DMS53 (cell line): ENCODE measurements around the gene SORL1.
"Not testable (repeated sequence)": the region's sequence is repeated elsewhere in the genome, so short reads cannot be mapped to it uniquely, and the experiment has no call there.

Experiments used
- DNase-seq: peaks from one replicate; lab custom pipeline; 2025; lab: John Stamatoyannopoulos, UW

Gene SORL1

DNA sequence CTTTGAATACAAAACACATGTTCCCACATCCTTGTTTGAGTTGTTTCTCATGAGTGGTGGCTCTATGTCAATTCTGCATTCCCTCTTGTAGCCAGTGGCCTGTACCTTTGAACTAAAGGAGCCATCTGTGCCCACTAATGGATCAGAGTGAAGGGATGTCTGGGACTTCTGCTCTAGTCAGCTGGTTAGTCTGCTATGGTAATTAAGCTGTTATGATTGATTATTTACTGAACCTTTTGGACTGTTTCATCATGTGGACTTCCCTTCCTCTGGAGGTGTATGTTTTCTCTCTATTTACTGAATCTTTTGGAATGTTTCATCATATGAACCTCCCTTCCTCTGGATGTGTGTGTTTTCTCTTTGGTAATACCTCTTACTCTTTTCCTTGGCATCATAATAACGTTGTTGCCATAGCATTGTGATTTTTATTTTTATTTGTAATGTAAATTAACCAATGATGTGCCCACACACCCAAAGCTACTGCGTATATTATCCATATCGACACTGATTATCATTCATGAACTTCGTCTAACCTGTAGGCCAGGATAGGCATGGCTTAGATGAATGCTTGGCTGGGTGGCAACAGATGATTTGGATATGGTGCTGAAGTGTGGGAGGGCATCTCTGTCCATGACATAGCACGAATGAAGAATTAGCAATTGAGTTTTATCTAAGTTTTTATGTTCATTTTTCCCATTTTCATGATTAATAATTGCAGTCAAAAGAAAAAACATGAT lies 113.0 kb downstream of the SORL1 start:
- peak; percentile 66 for DNase-seq

- no peak for DNase-seq
Observed at GRCh38 chr11:121566279-121567168, 114.4 kb downstream of the SORL1 start.

DNA sequence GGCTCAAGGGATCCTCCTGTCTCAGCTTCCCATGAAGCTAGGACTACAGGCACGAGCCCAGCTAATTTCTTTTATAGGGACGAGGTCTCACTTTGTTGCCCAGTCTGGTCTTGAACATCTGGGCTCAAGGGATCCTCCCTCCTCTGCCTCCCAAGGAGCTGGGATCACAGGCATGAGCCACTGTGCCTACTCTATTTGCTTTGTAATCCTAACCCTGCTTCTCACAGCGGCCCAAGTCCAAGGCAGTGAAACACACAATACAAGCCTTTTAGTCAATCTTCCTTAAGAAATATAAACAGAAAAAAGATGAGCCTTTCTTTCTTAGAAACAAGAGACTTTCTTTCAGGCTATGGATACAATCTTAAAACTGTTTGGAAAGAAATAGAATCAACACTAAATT lies 115.9 kb downstream of the SORL1 start:
- DNase-seq = no peak

GRCh38 chr11:121569332-121570299 lies 117.5 kb downstream of the SORL1 start:
- DNase-seq = not testable (repeated sequence)

DNA sequence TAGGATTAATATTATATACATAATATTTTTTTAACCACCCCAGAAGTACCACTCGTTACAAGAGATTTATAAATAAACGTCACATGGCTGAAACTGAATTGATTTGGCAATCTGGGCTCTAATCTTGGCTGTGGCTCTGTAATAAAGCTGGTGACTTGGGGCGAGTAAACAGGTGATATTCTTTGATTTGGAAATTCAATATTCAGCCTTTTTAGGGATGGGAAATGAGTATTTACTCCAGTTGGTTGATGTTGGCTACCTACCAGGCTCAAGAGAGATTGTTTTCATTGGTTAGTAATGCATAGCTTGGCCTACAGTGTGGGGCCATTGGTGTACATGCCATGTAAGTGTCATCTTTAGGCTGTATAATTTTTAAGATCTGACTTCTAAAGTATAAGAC lies 118.3 kb downstream of the SORL1 start:
- DNase-seq = no peak

- no peak for DNase-seq
Observed at GRCh38 chr11:121571506-121571905, 119.4 kb downstream of the SORL1 start.

DNA sequence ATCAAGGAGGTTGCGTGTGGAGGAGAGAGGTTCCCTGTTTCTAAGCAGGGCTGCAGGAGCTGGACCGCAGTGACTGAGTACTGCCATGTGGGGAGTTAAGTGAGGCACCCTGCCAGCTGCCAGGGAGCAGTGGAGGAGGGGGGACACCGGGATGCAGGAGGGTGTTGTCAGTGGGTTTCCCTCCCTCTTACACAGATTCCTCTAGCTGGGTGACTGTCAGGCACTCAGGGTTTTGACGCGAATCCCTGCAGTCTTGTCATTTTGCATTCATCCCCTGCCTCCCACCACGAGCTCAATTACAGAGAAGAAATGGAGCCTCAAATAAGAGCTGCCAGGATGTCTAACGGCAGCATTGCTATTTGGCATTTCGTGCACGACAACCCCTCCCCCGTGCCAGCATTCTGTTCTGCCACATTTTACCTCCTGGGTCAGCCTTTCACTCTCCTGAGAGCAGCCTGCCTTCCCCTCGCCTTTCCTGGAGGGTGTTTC lies 120.5 kb downstream of the SORL1 start:
- DNase-seq = no peak

GRCh38 chr11:121574801-121575200 lies 122.7 kb downstream of the SORL1 start:
- no peak for DNase-seq

GRCh38 chr11:121575250-121575962 lies 123.3 kb downstream of the SORL1 start:
- no peak for DNase-seq

DNA sequence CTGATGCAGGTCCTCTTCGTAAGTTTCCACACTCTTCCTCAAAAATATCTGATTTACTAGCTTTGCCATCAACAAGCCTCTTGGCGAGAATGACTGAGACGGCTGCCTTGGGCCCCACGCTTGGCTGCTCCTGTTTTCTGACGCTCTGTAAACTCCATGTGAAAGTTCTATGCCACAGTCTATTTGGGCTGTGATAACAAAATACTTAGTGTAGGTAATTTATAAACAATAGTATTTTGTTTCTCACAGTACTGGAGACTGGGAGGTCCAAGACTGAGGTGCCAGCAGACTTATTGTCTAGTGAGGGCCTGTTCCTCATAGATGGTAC lies 123.8 kb downstream of the SORL1 start:
- no peak for DNase-seq

DNA sequence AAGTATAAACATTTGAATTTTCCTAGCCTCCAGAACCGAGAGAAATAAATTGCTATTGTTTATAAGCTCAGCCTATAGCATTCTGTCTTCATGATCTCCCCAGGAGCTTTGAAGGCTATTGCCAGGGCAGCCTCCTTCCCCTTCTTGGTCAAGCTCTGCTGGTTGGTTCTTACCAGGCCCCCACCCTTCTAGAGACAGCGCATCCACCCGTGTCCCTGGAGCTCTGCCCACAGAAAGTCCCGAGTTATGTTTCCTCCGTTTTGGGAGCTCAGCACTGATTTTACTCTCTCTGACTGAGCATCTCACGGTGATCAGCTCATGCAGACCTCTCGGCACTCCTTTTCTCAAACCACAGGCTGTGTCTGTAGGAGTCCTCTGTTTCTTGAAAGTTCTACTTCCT lies 124.4 kb downstream of the SORL1 start:
- no peak for DNase-seq

DNA sequence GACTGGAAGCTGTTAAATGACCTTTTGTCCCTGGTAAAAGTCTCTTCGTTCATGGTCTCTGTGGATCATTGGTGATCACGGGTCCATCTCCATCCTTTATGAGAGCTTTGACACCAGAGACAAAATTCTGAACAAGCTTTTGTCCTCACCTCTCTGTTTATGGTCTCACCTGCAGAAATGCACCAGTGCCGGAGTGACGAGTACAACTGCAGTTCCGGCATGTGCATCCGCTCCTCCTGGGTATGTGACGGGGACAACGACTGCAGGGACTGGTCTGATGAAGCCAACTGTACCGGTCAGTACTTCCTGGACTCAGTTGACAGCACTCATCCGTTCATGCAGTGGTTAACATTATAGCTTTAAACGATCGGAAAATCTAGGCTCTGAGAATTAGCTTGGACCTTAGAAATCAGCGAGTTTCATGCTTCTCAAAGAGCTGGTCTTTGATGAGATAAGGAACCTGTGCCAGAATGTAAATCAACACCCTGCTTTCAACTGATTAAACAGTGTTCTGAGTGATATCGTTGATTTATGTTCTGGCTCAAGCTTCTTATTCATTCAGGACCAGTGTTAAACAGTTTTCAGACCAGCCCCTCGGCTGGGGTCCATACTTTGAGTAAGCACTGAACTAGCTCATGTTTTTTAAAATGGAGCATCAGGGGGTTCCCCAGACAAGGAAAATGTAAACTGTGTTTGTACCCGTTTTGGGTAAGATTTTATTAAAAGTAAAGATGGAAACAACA lies 125.2 kb downstream of the SORL1 start:
- DNase-seq = no peak

DNA sequence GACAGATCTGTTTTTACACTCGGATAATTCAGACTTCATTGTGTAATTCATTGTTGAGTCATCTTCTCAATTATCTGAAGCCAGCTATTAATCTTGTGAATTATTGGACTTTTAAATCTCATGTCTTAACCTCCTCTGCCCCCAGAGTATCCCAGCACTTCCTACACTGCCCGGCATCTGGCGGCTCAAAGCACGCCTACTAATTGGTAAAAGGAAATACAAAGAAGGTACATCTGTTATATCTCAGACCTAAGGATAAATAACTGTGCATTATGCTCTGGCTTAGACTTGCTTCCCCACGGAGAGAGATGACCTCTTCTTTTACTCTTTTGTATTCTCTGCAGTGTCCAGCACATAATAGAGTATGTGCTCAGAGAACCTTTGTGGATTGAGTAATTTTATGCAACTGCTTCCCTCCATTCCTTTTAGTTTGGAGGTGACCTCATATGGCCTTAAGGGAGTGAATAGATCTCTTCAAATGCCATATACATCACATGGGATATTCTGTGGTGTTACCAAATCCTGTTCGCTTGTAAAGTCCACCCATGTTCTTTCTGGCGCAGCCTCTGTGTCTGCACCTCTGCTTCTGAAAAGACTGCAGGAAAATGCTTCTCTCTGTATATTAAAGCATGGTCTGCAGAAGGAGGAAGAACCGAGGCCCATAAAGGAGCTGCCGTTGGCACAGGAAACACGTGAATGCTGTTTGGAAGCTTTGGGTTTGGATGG lies 126.3 kb downstream of the SORL1 start:
- no peak for DNase-seq

GRCh38 chr11:121580154-121580553 lies 128.0 kb downstream of the SORL1 start:
- no peak for DNase-seq

DNA sequence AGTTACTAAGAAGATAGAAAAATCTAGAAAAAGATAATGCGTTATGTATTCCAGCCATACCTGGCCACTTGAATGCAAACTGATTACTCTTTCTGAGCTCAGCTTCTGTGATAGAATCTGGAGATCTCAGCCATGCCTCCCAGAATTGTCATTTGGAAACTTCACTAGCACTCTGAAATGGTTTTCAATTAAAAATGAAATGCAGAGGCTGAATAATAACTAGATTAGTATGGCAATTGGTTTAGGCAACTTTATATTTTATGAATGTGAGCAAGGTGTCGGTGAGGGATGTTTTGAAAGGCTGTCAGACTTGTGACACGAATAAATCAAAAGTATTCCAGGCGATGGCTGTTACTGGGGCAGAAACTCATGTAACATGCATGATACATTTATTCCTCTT lies 129.5 kb downstream of the SORL1 start:
- DNase-seq = no peak

DNA sequence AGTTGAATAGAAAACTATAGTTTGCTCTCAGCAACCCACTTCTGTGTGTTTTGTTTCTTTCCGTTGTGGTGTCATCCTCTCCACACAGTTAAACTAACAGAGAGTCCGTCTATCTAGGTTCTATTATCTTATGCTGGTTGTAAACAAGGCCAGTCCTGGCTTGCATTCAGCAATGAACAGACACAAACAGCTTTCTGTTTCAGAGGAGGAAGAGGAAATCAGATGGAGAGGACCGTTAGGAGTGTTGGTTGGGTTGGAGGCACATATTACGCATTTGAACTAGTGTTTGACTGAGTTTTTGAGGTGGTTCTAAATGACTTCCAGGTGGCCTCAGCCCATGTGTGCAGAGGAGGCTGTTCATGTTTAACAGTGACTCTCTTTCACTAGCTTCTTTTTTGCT lies 130.2 kb downstream of the SORL1 start:
- DNase-seq = no peak

- no peak for DNase-seq
Observed at GRCh38 chr11:121583825-121584224, 131.7 kb downstream of the SORL1 start.

GRCh38 chr11:121586750-121587149 lies 134.6 kb downstream of the SORL1 start:
- DNase-seq = no peak

DNA sequence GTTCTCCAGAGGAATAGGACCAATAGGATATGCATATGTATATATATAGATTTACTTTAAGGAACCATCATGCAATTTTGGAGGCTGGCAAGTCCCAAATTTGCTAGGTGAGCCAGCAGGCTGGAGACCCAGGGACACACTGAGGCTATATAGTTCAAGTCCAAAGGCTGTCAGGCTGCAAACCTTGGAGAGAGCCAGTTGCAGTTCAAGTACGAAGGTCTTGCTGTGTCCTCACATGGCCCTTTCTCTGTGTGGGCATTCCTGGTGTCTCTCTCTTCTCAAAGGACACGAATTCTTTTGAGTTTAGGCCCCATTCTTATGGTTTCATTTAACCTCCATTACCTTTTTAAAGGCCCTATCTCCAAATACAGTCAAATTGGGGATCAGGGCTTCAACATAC lies 135.1 kb downstream of the SORL1 start:
- DNase-seq = no peak

DNA sequence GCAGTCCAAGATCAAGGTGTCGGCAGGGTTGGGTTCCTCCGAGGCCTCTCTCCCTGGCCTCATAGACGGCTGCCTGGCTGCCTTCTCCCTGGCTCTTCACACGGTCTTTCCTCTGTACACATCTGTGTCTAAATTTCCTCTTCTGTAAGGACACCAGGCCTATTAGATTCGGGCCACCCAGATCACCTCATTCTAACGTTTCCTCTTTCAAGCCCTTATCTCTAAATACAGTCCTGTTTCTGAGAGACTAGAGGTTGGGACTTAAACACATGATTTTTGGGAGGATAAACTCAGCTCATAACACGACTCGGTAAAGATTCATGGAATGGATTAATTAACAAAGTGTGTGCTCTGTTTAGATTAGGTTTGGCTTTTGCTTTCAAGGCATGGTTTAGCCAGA lies 136.6 kb downstream of the SORL1 start:
- DNase-seq = no peak
